GM12878 (cell line): ENCODE results near the gene RACK1. TPM values are rescaled to one million over a fixed set of nuclear protein-coding genes. Genes with fewer than 3 reads are reported as not detected.

ENCODE experiments used
- ATF7 ChIP-seq: fragments of 450-650 bp; IDR thresholded peaks from 2 replicates; pipeline ENCODE4 v1.6.1; 2016; ENCODE audit warnings: low read depth, mild to moderate bottlenecking
- BCL11A ChIP-seq: IDR thresholded peaks from 2 replicates; pipeline ENCODE4 v1.6.1; 2011; ENCODE audit warnings: low read depth, low read length
- EP300 ChIP-seq, 2 experiments: fragments of 150-350 bp in 1 of 2; IDR thresholded peaks; 2 replicates each; pipeline ENCODE4 v1.6.1; 2011 to 2012; ENCODE audit warnings: low read depth in 2 of 2, low read length in 2 of 2, borderline replicate concordance in 1 of 2, improper control_type of control experiment in 1 of 2, inconsistent platforms in 1 of 2; ENCODE audit not compliant: control insufficient read depth in 1 of 2
- FOXK2 ChIP-seq: fragments of 450-650 bp; IDR thresholded peaks from 2 replicates; pipeline ENCODE4 v1.6.1; 2017; ENCODE audit warnings: mild to moderate bottlenecking, moderate library complexity
- IRF4 ChIP-seq: IDR thresholded peaks from 2 replicates; pipeline ENCODE4 v1.6.1; 2011; ENCODE audit warnings: low read depth, low read length
- MEF2B ChIP-seq: fragments of 450-650 bp; IDR thresholded peaks from 2 replicates; pipeline ENCODE4 v1.6.1; 2018; ENCODE audit warnings: mild to moderate bottlenecking, moderate library complexity; ENCODE audit not compliant: partially characterized antibody, poor library complexity, severe bottlenecking
- NBN ChIP-seq: fragments of 450-650 bp; IDR thresholded peaks from 2 replicates; pipeline ENCODE4 v1.6.1; 2016
- NR2C1 ChIP-seq: fragments of 450-650 bp; IDR thresholded peaks from 2 replicates; pipeline ENCODE4 v1.6.1; 2017; ENCODE audit warnings: antibody characterized with exemption, mild to moderate bottlenecking, moderate library complexity
- PRDM15 ChIP-seq: fragments of 450-650 bp; formaldehyde crosslinking; IDR thresholded peaks from 2 replicates; pipeline ENCODE4 v1.4.0; 2020; ENCODE audit warnings: mild to moderate bottlenecking, moderate library complexity
- SRF ChIP-seq, 2 experiments: IDR thresholded peaks; 2 replicates each; pipeline ENCODE4 v1.6.1; 2011; ENCODE audit warnings: low read depth in 2 of 2, low read length in 2 of 2, mild to moderate bottlenecking in 1 of 2, moderate library complexity in 1 of 2
- TCF7 ChIP-seq: IDR thresholded peaks from 2 replicates; pipeline ENCODE4 v1.6.1; 2014; ENCODE audit warnings: antibody characterized with exemption, borderline replicate concordance
- ZBTB11 ChIP-seq: fragments of 450-650 bp; formaldehyde crosslinking; IDR thresholded peaks from 2 replicates; pipeline ENCODE4 v1.5.0; 2022; ENCODE audit warnings: mild to moderate bottlenecking, missing genetic modification characterization
- polyA plus RNA-seq, 11 experiments: library from polyadenylated mRNA; depleted of rRNA in 4 of 11; unstranded in 6 of 11; stranded (reverse) in 5 of 11; fragments of >200 nt; fragmentation: Nextera tagmentation in 4 of 11; fragmentation: Illumina TruSeq in 1 of 11; extraction: Ambion mirVana in 4 of 11; extraction: Trizol in 1 of 11; gene quantifications; 1 replicate in 1 of 11; 2 replicates in 10 of 11; pipeline versions ENCODE4 v1.2.1 to v1.2.3, GENCODE V29; 2011 to 2016; ENCODE audit warnings: inconsistent platforms in 2 of 11, missing spikeins in 2 of 11, low read depth in 1 of 11
- total RNA-seq, 4 experiments: library from RNA; depleted of rRNA in 3 of 4; stranded (reverse); fragments of >200 nt in 3 of 4; fragmentation: Illumina TruSeq in 1 of 4; extraction: Trizol in 1 of 4; gene quantifications; 2 replicates each; pipeline versions ENCODE4 v1.2.1 to v1.2.3, GENCODE V29; 2013 to 2021
- TF ChIP-seq, protein P1 (sequence below): fragments of 450-650 bp; IDR thresholded peaks from 2 replicates; pipeline ENCODE4 v1.6.1; 2016; ENCODE audit warnings: mild to moderate bottlenecking

RACK1 gene
- total and polyA plus RNA-seq, 10 of the 15 experiments (the other 5 are each of a cell fraction or from before 2014, with no cell fraction given): 1,365 to 6,584 (median 4,167) TPM

DNA sequence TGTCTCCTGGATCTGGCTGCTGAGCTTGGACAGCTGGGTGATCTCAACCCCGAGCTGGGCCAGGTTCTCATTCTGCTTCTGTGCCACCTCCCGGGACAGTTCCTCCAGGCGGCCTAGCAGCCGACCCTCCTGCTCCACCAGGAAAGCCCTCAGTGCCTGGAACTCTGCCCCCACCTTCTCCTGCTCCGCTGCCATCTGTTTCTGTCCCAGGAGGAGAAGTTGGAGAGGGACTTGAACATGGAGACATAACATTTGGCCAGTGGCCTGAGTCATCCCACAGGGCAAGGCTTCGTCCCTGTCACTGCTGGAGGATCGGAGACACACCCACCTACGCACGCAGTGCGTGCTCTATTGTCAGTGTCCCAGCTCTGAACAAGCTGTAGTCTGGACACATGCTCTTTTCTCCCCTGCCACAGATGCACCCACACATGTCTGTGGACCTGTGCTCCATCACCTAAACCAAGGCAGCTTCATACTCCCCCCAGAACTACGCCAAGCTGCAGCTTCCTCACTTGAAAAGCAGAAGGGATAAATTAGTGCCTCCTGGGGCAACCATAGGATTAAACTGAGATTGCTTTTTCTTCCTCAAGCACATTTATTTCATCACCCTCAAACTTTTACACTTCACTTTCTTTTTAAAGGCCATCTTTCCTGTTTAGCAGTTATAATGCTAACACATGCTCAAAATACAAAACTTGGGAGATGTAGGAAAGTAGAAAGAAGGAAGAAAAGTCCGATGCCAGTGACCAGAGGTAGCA lies 43.6 kb downstream of the RACK1 start (continued):
- TF ChIP-seq NR2C1 (no peak), ZBTB11 (CRISPR knock-in tag) (no peak), NBN (no peak), PRDM15 (CRISPR knock-in tag) (no peak), BCL11A (no peak), TCF7 (no peak), MEF2B (no peak), IRF4 (no peak), SRF (IDR thresholded peaks at IDR 0.05; ENCODE audit: low read depth in 2 of 2, low read length in 2 of 2) (no peak), EP300 (IDR thresholded peaks at IDR 0.05; ENCODE audit: borderline replicate concordance in 1 of 2, control insufficient read depth in 1 of 2, low read depth in 2 of 2, low read length in 2 of 2) (no peak), ATF7 (no peak), FOXK2 (no peak)
- TF ChIP-seq, protein P1, sequence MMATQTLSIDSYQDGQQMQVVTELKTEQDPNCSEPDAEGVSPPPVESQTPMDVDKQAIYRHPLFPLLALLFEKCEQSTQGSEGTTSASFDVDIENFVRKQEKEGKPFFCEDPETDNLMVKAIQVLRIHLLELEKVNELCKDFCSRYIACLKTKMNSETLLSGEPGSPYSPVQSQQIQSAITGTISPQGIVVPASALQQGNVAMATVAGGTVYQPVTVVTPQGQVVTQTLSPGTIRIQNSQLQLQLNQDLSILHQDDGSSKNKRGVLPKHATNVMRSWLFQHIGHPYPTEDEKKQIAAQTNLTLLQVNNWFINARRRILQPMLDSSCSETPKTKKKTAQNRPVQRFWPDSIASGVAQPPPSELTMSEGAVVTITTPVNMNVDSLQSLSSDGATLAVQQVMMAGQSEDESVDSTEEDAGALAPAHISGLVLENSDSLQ: no peak
